ENCODE results near the gene ZNF155. TPM values are rescaled to one million over a fixed set of nuclear protein-coding genes. Genes with fewer than 3 reads are reported as not detected.

Gene ZNF155
- polyA plus RNA-seq, 1 donor from 2014 or later, result 17.5 TPM

DNA sequence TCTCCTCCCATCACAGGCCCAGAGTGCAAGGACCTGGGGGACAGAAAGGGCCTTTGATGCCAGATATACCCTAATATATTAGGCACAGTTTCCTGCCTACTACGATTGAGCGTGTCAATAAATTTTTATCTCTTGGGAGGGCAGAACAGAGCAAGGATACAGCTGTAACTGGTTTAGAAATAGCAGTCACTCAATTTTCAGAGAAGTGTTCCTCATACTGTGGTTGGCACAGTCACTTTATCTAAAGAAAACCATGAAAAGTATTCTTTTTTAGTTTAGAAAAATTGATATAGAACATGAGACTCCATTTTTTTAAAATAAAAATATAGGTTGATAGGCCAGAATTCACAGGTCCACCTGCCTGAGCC is 460 bp upstream of the ZNF155 start:
- Histone ChIP-seq H2AFZ (ENCODE audit: low read depth, low read length) (peak overlapping the region; percentile 58), H3K27ac (ENCODE audit: low read length) (no peak overlapping the region), H3K9me3 (ENCODE audit: low read length) (peaks cover 3% of the 10 kb centered on the region), H4K20me1 (ENCODE audit: insufficient read depth) (no peaks in the 10 kb centered on the region), H3K4me3 (ENCODE audit: low read length) (peak overlapping the region; percentile 75), H3K9ac (ENCODE audit: low read length) (peak overlapping the region; percentile 53), H3K79me2 (replicated peaks; ENCODE audit: insufficient read depth, low read length) (peaks cover 12% of the 10 kb centered on the region), H3K27me3 (ENCODE audit: insufficient read depth, low read depth, low read length) (no peaks in the 10 kb centered on the region), H3F3A (ENCODE audit: insufficient read depth, low read length, poor library complexity, severe bottlenecking) (no peaks in the 10 kb centered on the region), H3K36me3 (ENCODE audit: insufficient read depth, low read length) (no peaks in the 10 kb centered on the region), H3K9me2 (ENCODE audit: insufficient read depth, low read length) (no peaks in the 10 kb centered on the region), H3K4me2 (ENCODE audit: low read length) (no peak overlapping the region)
- TF ChIP-seq POLR2AphosphoS5 (IDR thresholded peaks at IDR 0.05), result no peak
- TF ChIP-seq TAF1 (IDR thresholded peaks at IDR 0.05; ENCODE audit: low read depth), result no peak
- TF ChIP-seq SMC3 (conservative IDR thresholded peaks at IDR 0.05; ENCODE audit: poor library complexity), result no peak
- TF ChIP-seq, protein P1, sequence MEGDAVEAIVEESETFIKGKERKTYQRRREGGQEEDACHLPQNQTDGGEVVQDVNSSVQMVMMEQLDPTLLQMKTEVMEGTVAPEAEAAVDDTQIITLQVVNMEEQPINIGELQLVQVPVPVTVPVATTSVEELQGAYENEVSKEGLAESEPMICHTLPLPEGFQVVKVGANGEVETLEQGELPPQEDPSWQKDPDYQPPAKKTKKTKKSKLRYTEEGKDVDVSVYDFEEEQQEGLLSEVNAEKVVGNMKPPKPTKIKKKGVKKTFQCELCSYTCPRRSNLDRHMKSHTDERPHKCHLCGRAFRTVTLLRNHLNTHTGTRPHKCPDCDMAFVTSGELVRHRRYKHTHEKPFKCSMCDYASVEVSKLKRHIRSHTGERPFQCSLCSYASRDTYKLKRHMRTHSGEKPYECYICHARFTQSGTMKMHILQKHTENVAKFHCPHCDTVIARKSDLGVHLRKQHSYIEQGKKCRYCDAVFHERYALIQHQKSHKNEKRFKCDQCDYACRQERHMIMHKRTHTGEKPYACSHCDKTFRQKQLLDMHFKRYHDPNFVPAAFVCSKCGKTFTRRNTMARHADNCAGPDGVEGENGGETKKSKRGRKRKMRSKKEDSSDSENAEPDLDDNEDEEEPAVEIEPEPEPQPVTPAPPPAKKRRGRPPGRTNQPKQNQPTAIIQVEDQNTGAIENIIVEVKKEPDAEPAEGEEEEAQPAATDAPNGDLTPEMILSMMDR (IDR thresholded peaks at IDR 0.05; ENCODE audit: poor library complexity, severe bottlenecking), result no peak

DNA sequence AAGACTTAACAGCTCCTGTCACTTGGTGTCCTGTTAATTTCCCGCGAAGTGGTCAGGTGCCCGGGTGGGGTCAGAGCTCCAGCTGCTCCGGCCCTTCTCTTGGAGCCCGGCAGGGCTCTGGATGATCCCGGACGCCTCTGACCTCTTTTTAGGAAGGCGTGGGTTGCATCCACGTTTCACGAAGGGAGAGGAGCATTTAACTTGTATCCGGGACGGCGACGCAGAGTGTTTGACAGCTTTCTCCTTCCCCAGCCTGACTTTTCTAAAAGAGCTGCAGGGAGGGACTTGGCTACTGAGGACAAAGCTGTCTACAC is 656 bp downstream of the ZNF155 start:
- no peaks in the 10 kb centered on the region for H3K27me3 ChIP-seq (ENCODE audit: insufficient read depth, low read depth, low read length)
- H2AFZ ChIP-seq (ENCODE audit: low read depth, low read length), result peak overlapping the region; percentile 58
- H3K4me3 ChIP-seq (ENCODE audit: low read length), result peak overlapping the region; percentile 75
- no peaks in the 10 kb centered on the region for H3K36me3 ChIP-seq (ENCODE audit: insufficient read depth, low read length)
- H3K79me2 ChIP-seq (replicated peaks; ENCODE audit: insufficient read depth, low read length), result peaks cover 12% of the 10 kb centered on the region
- peak overlapping the region; percentile 87 for H3K4me2 ChIP-seq (ENCODE audit: low read length)
- no peak overlapping the region for H3K27ac ChIP-seq (ENCODE audit: low read length)
- no peaks in the 10 kb centered on the region for H3K9me2 ChIP-seq (ENCODE audit: insufficient read depth, low read length)
- TF ChIP-seq MXI1 (conservative IDR thresholded peaks at IDR 0.05; ENCODE audit: poor library complexity, severe bottlenecking) (no peak), EZH2 (IDR thresholded peaks at IDR 0.05; ENCODE audit: borderline replicate concordance, insufficient read depth, low read length, poor library complexity, severe bottlenecking) (no peak), RAD21 (conservative IDR thresholded peaks at IDR 0.05) (no peak), EP300 (conservative IDR thresholded peaks at IDR 0.05; ENCODE audit: poor library complexity, severe bottlenecking) (no peak), POLR2AphosphoS5 (IDR thresholded peaks at IDR 0.05) (no peak)
- TF ChIP-seq, protein P1 (IDR thresholded peaks at IDR 0.05; ENCODE audit: poor library complexity, severe bottlenecking), result no peak
- TF ChIP-seq, protein P2, sequence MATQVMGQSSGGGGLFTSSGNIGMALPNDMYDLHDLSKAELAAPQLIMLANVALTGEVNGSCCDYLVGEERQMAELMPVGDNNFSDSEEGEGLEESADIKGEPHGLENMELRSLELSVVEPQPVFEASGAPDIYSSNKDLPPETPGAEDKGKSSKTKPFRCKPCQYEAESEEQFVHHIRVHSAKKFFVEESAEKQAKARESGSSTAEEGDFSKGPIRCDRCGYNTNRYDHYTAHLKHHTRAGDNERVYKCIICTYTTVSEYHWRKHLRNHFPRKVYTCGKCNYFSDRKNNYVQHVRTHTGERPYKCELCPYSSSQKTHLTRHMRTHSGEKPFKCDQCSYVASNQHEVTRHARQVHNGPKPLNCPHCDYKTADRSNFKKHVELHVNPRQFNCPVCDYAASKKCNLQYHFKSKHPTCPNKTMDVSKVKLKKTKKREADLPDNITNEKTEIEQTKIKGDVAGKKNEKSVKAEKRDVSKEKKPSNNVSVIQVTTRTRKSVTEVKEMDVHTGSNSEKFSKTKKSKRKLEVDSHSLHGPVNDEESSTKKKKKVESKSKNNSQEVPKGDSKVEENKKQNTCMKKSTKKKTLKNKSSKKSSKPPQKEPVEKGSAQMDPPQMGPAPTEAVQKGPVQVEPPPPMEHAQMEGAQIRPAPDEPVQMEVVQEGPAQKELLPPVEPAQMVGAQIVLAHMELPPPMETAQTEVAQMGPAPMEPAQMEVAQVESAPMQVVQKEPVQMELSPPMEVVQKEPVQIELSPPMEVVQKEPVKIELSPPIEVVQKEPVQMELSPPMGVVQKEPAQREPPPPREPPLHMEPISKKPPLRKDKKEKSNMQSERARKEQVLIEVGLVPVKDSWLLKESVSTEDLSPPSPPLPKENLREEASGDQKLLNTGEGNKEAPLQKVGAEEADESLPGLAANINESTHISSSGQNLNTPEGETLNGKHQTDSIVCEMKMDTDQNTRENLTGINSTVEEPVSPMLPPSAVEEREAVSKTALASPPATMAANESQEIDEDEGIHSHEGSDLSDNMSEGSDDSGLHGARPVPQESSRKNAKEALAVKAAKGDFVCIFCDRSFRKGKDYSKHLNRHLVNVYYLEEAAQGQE (IDR thresholded peaks at IDR 0.05; ENCODE audit: borderline replicate concordance), result no peak
- peaks cover 3% of the 10 kb centered on the region for H3K9me3 ChIP-seq (ENCODE audit: low read length)
- peak overlapping the region; percentile 53 for H3K9ac ChIP-seq (ENCODE audit: low read length)
- no peaks in the 10 kb centered on the region for H4K20me1 ChIP-seq (ENCODE audit: insufficient read depth)
- H3F3A ChIP-seq (ENCODE audit: insufficient read depth, low read length, poor library complexity, severe bottlenecking), result no peaks in the 10 kb centered on the region
